Glutamatergic neuron (in vitro differentiated cells): Measurements from ENCODE around the gene SLC25A47. TPM values are rescaled to one million over a fixed set of nuclear protein-coding genes. Genes with fewer than 3 reads are reported as not detected.

Experiments used
- DNase-seq: peaks from one replicate; pipeline ENCODE4 v3.0.0; 2022
- H3K27ac Mint-ChIP-seq: one replicate; pipeline ENCODE4 v1.8.0; 2020; ENCODE audit warnings: mild to moderate bottlenecking, mixed read lengths, inconsistent platforms; ENCODE audit not compliant: unreplicated experiment
- H3K27me3 Mint-ChIP-seq: one replicate; pipeline ENCODE4 v1.8.0; 2020; ENCODE audit warnings: mild to moderate bottlenecking, moderate library complexity, mixed read lengths, inconsistent platforms; ENCODE audit not compliant: unreplicated experiment
- H3K36me3 Mint-ChIP-seq: one replicate; pipeline ENCODE4 v1.8.0; 2020; ENCODE audit warnings: mild to moderate bottlenecking, mixed read lengths, inconsistent platforms; ENCODE audit not compliant: unreplicated experiment
- H3K4me1 Mint-ChIP-seq: one replicate; pipeline ENCODE4 v1.8.0; 2020; ENCODE audit warnings: mild to moderate bottlenecking, low read depth, mixed read lengths, inconsistent platforms; ENCODE audit not compliant: unreplicated experiment
- H3K4me3 Mint-ChIP-seq: one replicate; pipeline ENCODE4 v1.8.0; 2020; ENCODE audit warnings: mild to moderate bottlenecking, mixed read lengths, inconsistent platforms; ENCODE audit not compliant: unreplicated experiment
- H3K9me3 Mint-ChIP-seq: one replicate; pipeline ENCODE4 v1.8.0; 2020; ENCODE audit warnings: mild to moderate bottlenecking, moderate library complexity, mixed read lengths, inconsistent platforms; ENCODE audit not compliant: unreplicated experiment
- CTCF ChIP-seq: fragments of 200-600 bp; sonication (generic); IDR thresholded peaks from one replicate; pipeline ENCODE4 v1.5.0; 2021; ENCODE audit not compliant: partially characterized antibody, unreplicated experiment
- total RNA-seq: library from RNA; stranded (reverse); fragmentation: NEBNext Ultra II Directional; extraction: Animal tissue kit (Norgen Biotek cat#: 25700); gene quantifications from one replicate; pipeline ENCODE4 v1.2.1, GENCODE V29; 2021; ENCODE audit not compliant: unreplicated experiment

Gene SLC25A47
- total RNA-seq, 1 donor from 2014 or later, result not detected

DNA sequence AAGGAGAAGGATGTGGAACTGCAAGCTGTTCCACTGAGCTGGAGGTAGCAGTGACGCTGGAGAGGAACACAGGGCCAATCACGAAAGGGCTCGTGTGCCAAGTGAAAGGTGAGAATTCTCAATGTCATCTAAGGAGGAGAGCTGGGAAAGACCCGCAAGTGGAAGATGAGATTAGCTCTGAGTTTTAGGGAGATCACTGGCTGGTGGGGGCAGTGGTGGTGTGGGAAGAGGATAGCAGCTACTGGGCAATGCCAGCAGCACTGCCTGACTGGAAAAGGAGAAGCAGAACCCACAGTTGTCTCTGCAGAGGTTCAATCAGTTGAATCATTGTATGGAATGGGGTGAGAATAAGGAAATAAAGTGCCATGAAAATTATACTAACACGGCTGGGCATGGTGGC is 27.8 kb downstream of the SLC25A47 start:
- Mint-ChIP-seq H3K4me3 (no peak overlapping the region), H3K27me3 (peaks cover 3% of the 10 kb centered on the region), H3K27ac (no peak overlapping the region), H3K9me3 (peaks cover 4% of the 10 kb centered on the region), H3K36me3 (peaks cover 9% of the 10 kb centered on the region), H3K4me1 (peaks cover 26% of the 10 kb centered on the region)
- no peak for TF ChIP-seq CTCF
- DNase-seq, result no peak

DNA sequence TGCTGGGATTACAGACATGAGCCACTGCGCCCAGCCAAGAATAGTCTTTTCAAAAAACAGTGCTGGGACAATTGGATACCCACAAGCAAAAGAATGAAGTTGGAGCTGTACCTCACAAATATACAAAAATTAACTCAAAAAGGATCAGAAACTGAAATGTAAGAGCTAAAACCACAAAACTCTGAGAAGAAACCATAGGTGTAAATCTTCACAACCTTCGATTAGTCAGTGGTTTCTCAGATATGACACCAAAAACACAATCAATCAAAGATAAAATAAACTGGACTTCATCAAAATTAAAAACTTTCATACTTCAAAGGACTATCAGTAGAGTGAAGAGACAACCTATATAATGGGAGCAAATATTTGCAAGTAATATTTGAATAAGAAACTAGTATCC is 35.3 kb downstream of the SLC25A47 start:
- TF ChIP-seq CTCF, result no peak
- H3K36me3 Mint-ChIP-seq, result peaks cover 6% of the 10 kb centered on the region

DNA sequence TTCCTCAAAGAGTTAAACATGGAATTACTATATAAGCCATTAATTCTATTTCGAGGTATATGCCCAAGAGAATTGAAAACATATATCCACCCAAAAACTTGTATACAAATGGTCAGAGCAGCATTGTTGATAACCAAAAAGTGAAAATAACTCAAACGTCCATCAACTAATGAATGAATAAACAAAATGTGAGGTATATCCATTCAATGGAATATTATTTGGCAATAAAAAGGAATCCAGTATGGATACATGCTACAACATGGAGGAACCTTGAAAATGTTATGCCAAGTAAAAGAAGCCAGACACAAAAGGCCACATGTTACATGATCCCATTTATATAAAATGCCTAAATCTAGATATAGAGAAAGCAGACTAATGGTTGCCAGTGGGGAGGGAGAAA is 36.0 kb downstream of the SLC25A47 start:
- DNase-seq, result no peak
- peaks cover 5% of the 10 kb centered on the region for H3K4me1 Mint-ChIP-seq
- no peak for TF ChIP-seq CTCF
- H3K9me3 Mint-ChIP-seq, result peaks cover 1% of the 10 kb centered on the region
- peaks cover 6% of the 10 kb centered on the region for H3K36me3 Mint-ChIP-seq
- H3K4me3 Mint-ChIP-seq, result no peak overlapping the region
- H3K27ac Mint-ChIP-seq, result no peak overlapping the region
- H3K27me3 Mint-ChIP-seq, result no peaks in the 10 kb centered on the region

More for the DNA sequence above, 35.3 kb downstream of the SLC25A47 start:
- H3K27me3 Mint-ChIP-seq, result peaks cover 1% of the 10 kb centered on the region
- H3K27ac Mint-ChIP-seq, result no peak overlapping the region
- H3K4me3 Mint-ChIP-seq, result no peak overlapping the region
- peaks cover 5% of the 10 kb centered on the region for H3K4me1 Mint-ChIP-seq
- no peak for DNase-seq
- peaks cover 1% of the 10 kb centered on the region for H3K9me3 Mint-ChIP-seq

DNA sequence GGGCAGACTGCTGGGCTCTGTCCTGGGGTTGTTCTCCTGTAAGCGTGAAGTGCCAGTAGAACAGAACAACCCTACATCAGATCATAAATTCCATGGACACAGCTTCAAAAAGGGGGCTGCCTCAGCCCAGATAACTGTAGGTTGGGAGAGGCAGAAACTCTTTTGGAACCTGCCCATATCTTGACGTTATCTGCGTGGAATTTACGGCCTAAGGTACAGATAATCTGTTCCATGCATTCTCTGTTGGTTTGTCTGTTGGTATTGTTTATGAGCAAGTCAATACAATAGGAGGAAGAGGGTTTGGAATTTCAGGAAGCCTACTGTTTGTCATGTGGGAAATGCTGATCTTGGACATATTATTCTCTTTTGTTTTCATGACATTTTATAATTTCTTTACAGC is 36.7 kb downstream of the SLC25A47 start:
- H3K27ac Mint-ChIP-seq, result no peak overlapping the region
- TF ChIP-seq CTCF, result no peak
- H3K4me1 Mint-ChIP-seq, result peaks cover 5% of the 10 kb centered on the region
- H3K4me3 Mint-ChIP-seq, result no peak overlapping the region
- H3K36me3 Mint-ChIP-seq, result peaks cover 6% of the 10 kb centered on the region
- H3K9me3 Mint-ChIP-seq, result peaks cover 1% of the 10 kb centered on the region
- no peaks in the 10 kb centered on the region for H3K27me3 Mint-ChIP-seq
- no peak for DNase-seq

- peaks cover 1% of the 10 kb centered on the region for H3K9me3 Mint-ChIP-seq
- peaks cover 5% of the 10 kb centered on the region for H3K4me1 Mint-ChIP-seq
- no peak for TF ChIP-seq CTCF
- no peak for DNase-seq
- H3K27ac Mint-ChIP-seq, result no peak overlapping the region
- H3K36me3 Mint-ChIP-seq, result peaks cover 6% of the 10 kb centered on the region
- H3K4me3 Mint-ChIP-seq, result no peak overlapping the region
- no peaks in the 10 kb centered on the region for H3K27me3 Mint-ChIP-seq
These were observed 38.5 kb downstream of the SLC25A47 start for GRCh38 chr14:100361626-100362025.
